ENCODE data around the gene OR9K2. TPM values are rescaled to one million over a fixed set of nuclear protein-coding genes. Genes with fewer than 3 reads are reported as not detected.

OR9K2 gene
- total and polyA plus RNA-seq, 2 of the 13 experiments (the other 11 are each of a cell fraction or from before 2014, with no cell fraction given): not detected

DNA sequence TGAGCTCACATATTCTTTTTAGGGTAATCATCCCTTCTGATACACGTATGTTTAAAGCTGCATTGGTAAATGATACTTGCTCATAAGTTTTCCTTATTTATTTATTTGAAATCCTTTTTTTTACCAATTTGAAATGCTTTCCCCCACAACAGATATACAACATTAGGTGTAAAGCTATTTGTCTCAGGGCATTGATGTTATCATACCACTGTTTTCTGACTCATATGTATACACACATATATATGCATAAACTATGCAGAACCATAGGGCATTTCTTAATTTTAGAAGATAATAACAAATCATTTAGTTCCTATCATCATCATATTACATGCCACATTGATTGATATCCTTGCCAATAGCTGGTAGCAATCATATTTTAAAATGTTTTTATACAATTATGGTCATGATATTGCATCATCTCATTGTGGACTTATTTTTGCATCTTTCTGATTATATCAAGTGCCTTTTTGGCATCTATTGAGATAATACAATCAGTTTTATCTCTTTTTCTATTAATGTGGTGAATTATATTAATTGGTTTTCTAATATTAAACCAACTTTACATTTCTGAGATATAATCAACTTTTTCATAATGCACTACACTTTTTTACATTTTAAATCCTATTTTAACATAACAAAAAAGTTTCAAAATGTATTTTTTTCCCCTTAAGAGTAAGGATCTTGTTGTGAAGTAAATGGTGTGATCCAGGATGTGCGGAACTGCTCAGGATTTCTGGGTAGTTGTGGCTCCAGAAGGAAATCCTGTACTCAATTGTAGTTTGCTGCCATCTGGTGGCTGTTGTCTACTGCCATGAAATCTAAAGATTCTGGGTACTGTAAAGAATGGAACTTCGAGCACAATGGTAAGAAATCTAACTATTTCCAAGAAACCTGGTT is 16.7 kb downstream of the OR9K2 start:
- FAIRE-seq: peak; percentile 39
- Histone ChIP-seq H3K4me2 (ENCODE audit: low read depth, low read length) (no peak overlapping the region), H2AFZ (ENCODE audit: low read length) (no peak overlapping the region), H3K27ac (ENCODE audit: extremely low read length, insufficient read depth, low read length) (no peak overlapping the region), H4K20me1 (ENCODE audit: insufficient read depth, low read length) (no peaks in the 10 kb centered on the region), H3K4me1 (ENCODE audit: insufficient read depth, low read length) (no peaks in the 10 kb centered on the region), H3K36me3 (replicated peaks in 1 of 2; ENCODE audit: control insufficient read depth in 1 of 2, insufficient read depth in 2 of 2, low read length in 2 of 2) (no peaks in the 10 kb centered on the region), H3K9ac (ENCODE audit: insufficient read depth, low read depth, low read length) (no peak overlapping the region), H3K4me3 (replicated peaks in 1 of 3; ENCODE audit: insufficient read depth in 1 of 3, low read depth in 2 of 3, low read length in 3 of 3) (no peak overlapping the region), H3K79me2 (ENCODE audit: insufficient read depth, low read length) (no peaks in the 10 kb centered on the region), H3K27me3 (ENCODE audit: control insufficient read depth in 1 of 2, insufficient read depth in 2 of 2, low read length in 2 of 2) (no peaks in the 10 kb centered on the region), H3K9me3 (ENCODE audit: low read length) (no peaks in the 10 kb centered on the region)
- WGBS (ENCODE audit: low lambda C conversion rate): 22% methylated on average over 3 of the region's 3 CpGs
- in situ Hi-C loops (cut with HindIII; ENCODE audit: extremely low pct_ligation_motif_present, low pct_unique_long_range_greater_than_20kb): loop anchor here (10.0 kb wide), 1 partner anchor 148 kb away; no protein-coding TSS in a partner anchor
- no peak for TF ChIP-seq ZNF367 (CRISPR knock-in tag; IDR thresholded peaks at IDR 0.05; ENCODE audit: borderline replicate concordance)
- peak; percentile 36 for TF ChIP-seq STAG1 (CRISPR knock-in tag; IDR thresholded peaks at IDR 0.05)
- no peak for TF ChIP-seq HNRNPLL (IDR thresholded peaks at IDR 0.05; ENCODE audit: low read depth, low read length, poor library complexity, severe bottlenecking)
- TF ChIP-seq, protein P1, sequence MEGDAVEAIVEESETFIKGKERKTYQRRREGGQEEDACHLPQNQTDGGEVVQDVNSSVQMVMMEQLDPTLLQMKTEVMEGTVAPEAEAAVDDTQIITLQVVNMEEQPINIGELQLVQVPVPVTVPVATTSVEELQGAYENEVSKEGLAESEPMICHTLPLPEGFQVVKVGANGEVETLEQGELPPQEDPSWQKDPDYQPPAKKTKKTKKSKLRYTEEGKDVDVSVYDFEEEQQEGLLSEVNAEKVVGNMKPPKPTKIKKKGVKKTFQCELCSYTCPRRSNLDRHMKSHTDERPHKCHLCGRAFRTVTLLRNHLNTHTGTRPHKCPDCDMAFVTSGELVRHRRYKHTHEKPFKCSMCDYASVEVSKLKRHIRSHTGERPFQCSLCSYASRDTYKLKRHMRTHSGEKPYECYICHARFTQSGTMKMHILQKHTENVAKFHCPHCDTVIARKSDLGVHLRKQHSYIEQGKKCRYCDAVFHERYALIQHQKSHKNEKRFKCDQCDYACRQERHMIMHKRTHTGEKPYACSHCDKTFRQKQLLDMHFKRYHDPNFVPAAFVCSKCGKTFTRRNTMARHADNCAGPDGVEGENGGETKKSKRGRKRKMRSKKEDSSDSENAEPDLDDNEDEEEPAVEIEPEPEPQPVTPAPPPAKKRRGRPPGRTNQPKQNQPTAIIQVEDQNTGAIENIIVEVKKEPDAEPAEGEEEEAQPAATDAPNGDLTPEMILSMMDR (CRISPR knock-in tag; IDR thresholded peaks at IDR 0.05): peak; percentile 63
- 0 out of 2 replicates have a peak, but pooled peaks have one; percentile 21 for TF ChIP-seq ELF3 (CRISPR knock-in tag; IDR thresholded peaks at IDR 0.05)
- no peak for TF ChIP-seq ZNF672 (CRISPR knock-in tag; IDR thresholded peaks at IDR 0.05)
- no peak for TF ChIP-seq ZNF251 (CRISPR knock-in tag; IDR thresholded peaks at IDR 0.05)
- peak; percentile 36; the same call in 1 of the 2 replicates for TF ChIP-seq SMC3 (IDR thresholded peaks at IDR 0.05; ENCODE audit: low read length)
- ChIA-PET CTCF (ENCODE audit: low intra/inter-chr PET ratio, low total read pairs) (interaction anchor here (1.7 kb wide), 1 partner anchor 150 kb away, joined by 15 read pairs; no protein-coding TSS in a partner anchor), POLR2A (no interaction called here)
- peak; percentile 35; the same call in 1 of the 3 replicates for ATAC-seq
- intact Hi-C loops (cut with micrococcal nuclease; ENCODE audit: unreplicated experiment): loop anchor here (1.0 kb wide), 1 partner anchor 150 kb away; no protein-coding TSS in a partner anchor
- BruUV-seq (replicated peaks): no TSS peak
- DNase-seq (ENCODE audit: low spot score): peak; percentile 40

All from HepG2 (cell line).